ENCODE data around the gene PROSER2. TPM values are rescaled to one million over a fixed set of nuclear protein-coding genes. Genes with fewer than 3 reads are reported as not detected.

The PROSER2 gene
- total and polyA plus RNA-seq, 10 donors, result 1.6 to 15.4 (median 6.1) TPM

- H3K4me3 ChIP-seq, result no peak overlapping the region
- TF ChIP-seq POLR2A (IDR thresholded peaks at IDR 0.05) (no peak), POLR2AphosphoS5 (IDR thresholded peaks at IDR 0.05) (no peak)
- TF ChIP-seq, protein P1, sequence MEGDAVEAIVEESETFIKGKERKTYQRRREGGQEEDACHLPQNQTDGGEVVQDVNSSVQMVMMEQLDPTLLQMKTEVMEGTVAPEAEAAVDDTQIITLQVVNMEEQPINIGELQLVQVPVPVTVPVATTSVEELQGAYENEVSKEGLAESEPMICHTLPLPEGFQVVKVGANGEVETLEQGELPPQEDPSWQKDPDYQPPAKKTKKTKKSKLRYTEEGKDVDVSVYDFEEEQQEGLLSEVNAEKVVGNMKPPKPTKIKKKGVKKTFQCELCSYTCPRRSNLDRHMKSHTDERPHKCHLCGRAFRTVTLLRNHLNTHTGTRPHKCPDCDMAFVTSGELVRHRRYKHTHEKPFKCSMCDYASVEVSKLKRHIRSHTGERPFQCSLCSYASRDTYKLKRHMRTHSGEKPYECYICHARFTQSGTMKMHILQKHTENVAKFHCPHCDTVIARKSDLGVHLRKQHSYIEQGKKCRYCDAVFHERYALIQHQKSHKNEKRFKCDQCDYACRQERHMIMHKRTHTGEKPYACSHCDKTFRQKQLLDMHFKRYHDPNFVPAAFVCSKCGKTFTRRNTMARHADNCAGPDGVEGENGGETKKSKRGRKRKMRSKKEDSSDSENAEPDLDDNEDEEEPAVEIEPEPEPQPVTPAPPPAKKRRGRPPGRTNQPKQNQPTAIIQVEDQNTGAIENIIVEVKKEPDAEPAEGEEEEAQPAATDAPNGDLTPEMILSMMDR (IDR thresholded peaks at IDR 0.05 in 8 of 11, conservative IDR thresholded peaks at IDR 0.05 in 3 of 11), result no peak
- no peak for DNase-seq
- no peaks in the 10 kb centered on the region for H3K9me3 ChIP-seq
- no peak overlapping the region for H3K27ac ChIP-seq
- intact Hi-C loops (cut with DNase I; ENCODE audit: low total_unique reads), result no loop called here
- WGBS, 5 donors, result 78 to 95% (median 88%) methylated on average over 8 of the region's 8 CpGs
- peaks cover 0 to 11% (median 3%) of the 10 kb centered on the region in 6 donors for H3K4me1 ChIP-seq
- no peaks in the 10 kb centered on the region for H3K27me3 ChIP-seq (replicated peaks in 1 of 7)
- H3K36me3 ChIP-seq, result no peaks in the 10 kb centered on the region
These were observed 15.2 kb downstream of the PROSER2 start for GRCh38 chr10:11838298-11838852.

- Histone ChIP-seq H3K4me1 (peaks cover 0 to 11% (median 3%) of the 10 kb centered on the region in 6 donors), H3K27me3 (replicated peaks in 1 of 7) (no peaks in the 10 kb centered on the region), H3K36me3 (no peaks in the 10 kb centered on the region), H3K27ac (no peak overlapping the region), H3K4me3 (no peak overlapping the region), H3K9me3 (no peaks in the 10 kb centered on the region)
- 81 to 97% (median 90%) methylated on average over 3 of the region's 3 CpGs for WGBS, 5 donors
- TF ChIP-seq POLR2A (IDR thresholded peaks at IDR 0.05), result no peak
- TF ChIP-seq, protein P1 (IDR thresholded peaks at IDR 0.05 in 8 of 11, conservative IDR thresholded peaks at IDR 0.05 in 3 of 11), result no peak
- no peak for DNase-seq
- intact Hi-C loops (cut with DNase I; ENCODE audit: low total_unique reads), result no loop called here
These were observed 18.2 kb downstream of the PROSER2 start for GRCh38 chr10:11841375-11841774.

DNA sequence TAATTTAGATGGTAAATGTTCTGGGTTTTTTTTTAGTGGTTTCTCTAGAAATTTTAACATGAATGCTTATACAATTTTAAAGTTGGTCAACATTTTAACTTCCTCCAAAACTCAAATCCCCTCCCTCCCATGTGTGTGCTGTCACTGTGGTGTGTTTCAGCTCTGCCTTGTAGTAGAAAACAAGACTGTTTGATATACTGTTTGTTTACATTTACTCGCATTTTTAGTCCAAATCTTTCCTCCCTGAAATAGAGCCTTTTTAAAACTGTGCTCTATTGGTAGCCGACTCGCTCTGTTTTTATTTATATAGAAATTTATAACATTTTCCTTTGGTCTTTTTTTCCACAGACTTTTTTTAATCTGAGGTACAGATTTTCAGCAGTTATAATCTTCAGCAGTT, 19.3 kb downstream of the PROSER2 start:
- intact Hi-C loops (cut with DNase I; ENCODE audit: low total_unique reads), result no loop called here
- TF ChIP-seq, protein P1 (IDR thresholded peaks at IDR 0.05 in 8 of 11, conservative IDR thresholded peaks at IDR 0.05 in 3 of 11), result no peak
- TF ChIP-seq POLR2AphosphoS5 (IDR thresholded peaks at IDR 0.05) (no peak), POLR2A (IDR thresholded peaks at IDR 0.05) (no peak)
- Histone ChIP-seq H3K27me3 (replicated peaks in 1 of 7) (no peaks in the 10 kb centered on the region), H3K9me3 (no peaks in the 10 kb centered on the region), H3K27ac (no peak overlapping the region), H3K4me1 (peaks cover 0 to 7% (median 3%) of the 10 kb centered on the region in 6 donors), H3K36me3 (no peaks in the 10 kb centered on the region), H3K4me3 (no peak overlapping the region)
- no peak for DNase-seq
- 85 to 91% (median 86%) methylated on average over 3 of the region's 3 CpGs for WGBS, 5 donors

DNA sequence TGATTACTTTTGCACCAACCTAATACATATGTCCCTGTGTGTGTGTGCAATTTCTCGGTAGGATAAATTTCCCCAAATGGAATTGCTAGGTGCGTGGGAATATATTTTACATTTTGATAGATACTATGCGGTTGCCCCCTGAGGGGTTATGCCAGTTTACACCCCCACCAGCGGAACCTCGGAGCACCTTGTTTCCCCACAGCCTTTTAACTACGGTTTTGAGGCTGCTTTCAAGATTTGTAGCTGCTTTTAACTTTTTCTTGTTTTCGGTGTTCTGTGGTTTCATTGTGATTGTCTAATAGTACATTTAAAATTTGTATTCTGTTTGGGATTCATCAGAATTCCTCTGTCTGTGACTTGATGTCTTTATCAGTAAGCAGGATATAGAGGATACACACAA, 22.0 kb downstream of the PROSER2 start:
- DNase-seq, result no peak
- Histone ChIP-seq H3K27ac (no peak overlapping the region), H3K9me3 (no peaks in the 10 kb centered on the region), H3K27me3 (replicated peaks in 1 of 7) (no peaks in the 10 kb centered on the region), H3K4me3 (no peak overlapping the region), H3K4me1 (peaks cover 0 to 9% (median 0%) of the 10 kb centered on the region in 6 donors), H3K36me3 (peaks cover 0 to 14% (median 0%) of the 10 kb centered on the region in 6 donors)
- intact Hi-C loops (cut with DNase I; ENCODE audit: low total_unique reads), result no loop called here
- TF ChIP-seq, protein P1 (IDR thresholded peaks at IDR 0.05 in 8 of 11, conservative IDR thresholded peaks at IDR 0.05 in 3 of 11), result no peak
- no peak for TF ChIP-seq POLR2A (IDR thresholded peaks at IDR 0.05)
- TF ChIP-seq POLR2AphosphoS5 (IDR thresholded peaks at IDR 0.05), result no peak
- WGBS, 5 donors, result 60 to 70% (median 66%) methylated on average over 7 of the region's 7 CpGs

Data from spleen (tissue), 11 donors.